HG02763 (cell line): ENCODE data around the gene DCLK1.

ENCODE experiments used
- ATAC-seq: cut with Tn5 transposase; IDR thresholded peaks from one replicate; pipeline ENCODE4 v1.9.1; 2021; ENCODE audit warnings: mild to moderate bottlenecking, moderate library complexity; ENCODE audit not compliant: unreplicated experiment

The DCLK1 gene

DNA sequence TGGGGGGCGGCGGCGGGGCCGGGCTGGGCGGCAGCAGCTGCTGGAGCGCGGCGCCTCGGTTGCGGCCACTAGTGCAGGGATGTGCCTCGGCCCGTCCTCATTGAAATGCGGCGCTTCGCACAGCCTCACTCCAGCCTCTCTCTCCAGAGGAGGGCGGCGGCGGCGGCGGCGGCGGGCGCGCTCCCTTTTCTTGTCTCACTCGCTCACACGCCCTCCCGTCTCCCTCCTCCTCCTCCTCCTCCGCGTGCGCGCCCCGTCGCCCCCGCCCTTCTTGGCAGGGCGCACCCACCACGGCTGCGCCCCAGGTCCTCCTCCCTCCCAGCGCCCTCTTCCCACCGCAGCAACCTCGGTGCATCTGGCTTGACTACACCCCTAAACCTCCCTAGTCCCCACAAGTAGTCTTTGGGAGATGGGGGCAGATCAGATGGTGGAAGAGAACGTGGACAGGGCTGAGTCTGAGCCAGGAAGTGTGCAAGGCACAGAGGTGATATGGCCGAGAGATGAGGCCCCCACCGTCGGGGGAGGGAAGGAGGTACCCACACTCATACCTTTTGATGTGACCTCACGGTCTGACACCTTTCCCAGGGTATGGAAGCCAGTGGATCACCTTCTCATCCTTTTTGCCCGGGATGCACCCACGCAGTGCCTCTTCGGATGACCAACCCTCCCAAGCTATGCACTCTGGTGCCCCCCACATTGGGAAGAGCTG is at the start of gene DCLK1:
TSS of gene DCLK1 (minus strand) at position 161 of the 709 bp plus-strand sequence.
- no peak for ATAC-seq

GRCh38 chr13:36175621-36176020 is 44.4 kb upstream of the DCLK1 start:
- ATAC-seq, result no peak

DNA sequence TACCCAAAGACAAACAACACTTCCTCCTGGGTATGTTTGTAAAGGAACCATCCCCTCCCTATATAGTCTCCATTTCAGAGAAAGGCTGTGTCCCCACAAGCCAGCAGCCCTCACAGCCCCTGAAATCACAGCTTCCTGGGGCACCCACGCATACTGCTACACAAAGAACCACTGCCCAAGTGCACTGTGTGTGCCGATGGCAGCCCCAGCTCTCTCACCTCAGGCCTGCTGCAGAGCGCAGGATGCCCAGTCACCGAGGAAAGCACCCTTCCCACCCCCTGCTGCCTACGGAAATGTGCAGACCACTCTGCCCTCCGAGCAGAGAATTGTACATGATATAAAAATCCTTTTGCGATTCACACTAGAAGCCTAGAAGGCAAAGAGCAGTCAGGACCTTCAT is 43.7 kb upstream of the DCLK1 start:
- no peak for ATAC-seq

GRCh38 chr13:36173571-36174322 is 42.6 kb upstream of the DCLK1 start:
- ATAC-seq, result no peak

DNA sequence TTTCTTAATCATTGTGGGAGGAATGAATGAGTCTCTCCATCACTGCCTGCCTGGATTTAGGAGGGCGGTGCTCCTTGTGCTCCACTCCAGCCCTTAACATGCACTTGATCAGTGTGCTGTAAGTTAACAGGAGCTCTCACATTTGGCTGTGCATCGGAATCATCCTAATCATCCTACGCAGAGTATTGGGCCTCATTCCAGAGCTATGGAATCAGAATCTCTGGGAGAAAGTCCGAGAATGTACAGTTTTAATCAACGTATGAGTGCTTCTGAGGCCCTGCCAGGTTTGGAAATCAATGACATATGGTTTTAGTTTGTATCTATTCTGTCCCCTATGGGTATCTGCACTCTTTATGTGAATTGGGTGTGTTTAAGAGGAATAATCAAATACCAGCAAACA is 34.9 kb upstream of the DCLK1 start:
- ATAC-seq, result no peak

DNA sequence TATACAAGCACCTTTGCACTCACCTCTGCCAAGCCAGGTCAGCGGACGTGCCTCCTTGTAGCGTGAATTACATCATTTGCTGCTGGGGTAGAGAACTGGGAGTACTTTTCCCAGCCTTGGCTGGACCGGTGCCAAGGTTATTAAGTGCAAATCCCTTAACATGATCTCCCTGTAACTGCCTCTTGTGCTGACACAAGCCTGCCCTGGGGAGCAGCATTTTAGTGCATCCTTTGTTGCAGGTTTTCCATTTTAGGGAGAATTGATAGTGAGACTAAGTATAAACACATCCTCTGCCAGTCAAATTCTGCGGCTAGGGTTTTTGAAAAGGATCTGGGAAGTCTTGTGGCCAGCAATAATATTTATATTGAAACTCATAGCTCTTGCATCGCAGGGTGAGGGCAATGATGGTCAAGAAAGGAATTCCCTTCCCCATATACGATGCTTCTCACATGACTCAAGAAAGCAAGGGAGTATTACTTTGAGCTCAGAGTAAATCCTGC is 32.7 kb upstream of the DCLK1 start:
- no peak for ATAC-seq

GRCh38 chr13:36163286-36163685 is 32.1 kb upstream of the DCLK1 start:
- ATAC-seq, result no peak

DNA sequence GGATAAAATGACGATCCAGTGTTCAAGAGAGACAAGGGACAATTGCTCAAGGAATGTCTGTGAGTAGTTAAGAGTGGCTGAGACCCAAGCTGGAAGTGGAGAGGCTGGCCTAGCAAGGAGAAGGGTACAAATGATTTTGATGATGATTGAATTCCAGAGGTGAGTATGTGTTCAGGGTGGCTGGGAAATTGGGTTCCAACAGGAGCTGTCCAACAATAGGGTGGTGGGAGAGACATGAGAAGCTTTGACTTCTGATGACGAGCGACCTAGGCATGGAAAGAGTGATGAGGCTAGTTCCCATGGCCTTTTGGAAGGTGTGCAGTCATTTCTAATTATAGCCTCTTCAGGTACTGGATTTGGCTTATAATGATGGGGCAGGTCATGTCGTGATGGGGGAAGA is 29.1 kb upstream of the DCLK1 start:
- ATAC-seq, result no peak

GRCh38 chr13:36158611-36159010 is 27.4 kb upstream of the DCLK1 start:
- no peak for ATAC-seq

DNA sequence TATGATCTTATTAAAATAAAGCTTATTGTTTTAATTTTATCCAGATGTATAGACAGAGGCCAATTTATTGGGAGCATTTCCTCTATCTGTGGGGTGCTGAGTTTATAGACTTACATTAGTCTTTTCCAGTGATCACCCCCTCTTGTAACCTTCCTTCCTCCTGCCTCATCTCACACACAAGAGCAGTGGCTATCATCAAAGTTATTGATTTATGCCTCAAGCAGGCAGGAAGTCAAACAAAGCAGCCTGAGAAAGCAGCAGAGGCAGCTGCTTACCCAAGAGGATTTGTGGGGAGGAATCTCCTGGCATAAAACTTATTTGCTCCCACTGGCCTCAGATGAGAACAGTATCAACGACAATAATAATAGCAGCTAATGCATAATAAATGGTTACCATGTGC is 26.3 kb upstream of the DCLK1 start:
- no peak for ATAC-seq

GRCh38 chr13:36154567-36155291 is 23.5 kb upstream of the DCLK1 start:
- no peak for ATAC-seq

GRCh38 chr13:36151591-36151990 is 20.4 kb upstream of the DCLK1 start:
- no peak for ATAC-seq

GRCh38 chr13:36148446-36148845 is 17.3 kb upstream of the DCLK1 start:
- no peak for ATAC-seq

GRCh38 chr13:36147330-36147729 is 16.1 kb upstream of the DCLK1 start:
- no peak for ATAC-seq

DNA sequence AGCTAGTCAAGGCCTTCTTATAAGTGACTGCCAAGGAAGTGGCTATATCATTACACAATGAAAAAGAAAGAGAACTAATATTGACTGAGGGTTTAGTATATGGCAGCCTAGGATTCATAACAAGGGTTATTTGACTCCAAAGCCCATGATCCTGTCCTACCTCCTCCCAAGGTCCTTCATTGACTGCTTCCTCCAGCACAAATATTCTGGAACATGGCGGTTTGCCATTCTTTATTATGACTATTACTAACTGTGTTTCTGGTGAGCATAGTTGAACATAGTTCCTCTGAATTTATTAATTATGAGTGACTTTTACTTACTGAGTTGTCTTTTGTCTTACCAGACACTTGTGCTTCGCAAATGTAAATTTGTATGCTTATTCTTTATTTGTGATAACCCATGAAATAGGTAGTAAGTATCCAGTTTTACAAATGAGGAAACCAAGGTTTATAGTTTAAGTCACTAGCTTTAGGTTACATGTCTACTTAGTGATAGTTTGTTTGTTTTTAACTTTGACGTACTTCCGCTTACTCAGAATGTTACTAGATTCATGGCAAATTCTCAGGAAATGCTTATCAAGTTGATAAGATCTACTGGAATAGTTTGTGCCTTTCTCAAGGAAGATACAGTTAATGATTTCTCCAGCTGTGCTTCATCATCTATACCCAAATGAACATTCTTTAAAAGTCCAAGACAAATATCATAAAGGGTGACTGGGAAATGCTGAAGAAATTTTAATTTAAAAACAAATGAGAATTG is 15.5 kb upstream of the DCLK1 start:
- no peak for ATAC-seq

DNA sequence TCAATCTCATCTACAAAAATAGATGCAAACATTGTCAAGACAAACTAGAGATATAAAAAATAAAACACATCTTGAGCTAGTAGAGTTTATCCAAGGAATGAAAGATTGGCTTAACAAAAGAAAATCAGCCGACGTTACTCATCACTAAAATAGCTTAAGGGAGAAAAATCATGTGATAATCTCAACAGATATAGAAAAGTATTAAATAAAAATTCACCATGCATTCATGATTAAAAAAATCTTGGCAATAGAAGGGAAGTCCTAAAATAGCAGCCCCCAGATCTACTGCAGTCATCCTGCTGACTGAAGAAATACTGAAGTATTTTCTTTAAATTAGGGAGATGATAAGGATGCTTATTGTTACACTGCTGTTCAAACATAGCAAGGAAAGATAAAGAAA is 12.6 kb upstream of the DCLK1 start:
- no peak for ATAC-seq

DNA sequence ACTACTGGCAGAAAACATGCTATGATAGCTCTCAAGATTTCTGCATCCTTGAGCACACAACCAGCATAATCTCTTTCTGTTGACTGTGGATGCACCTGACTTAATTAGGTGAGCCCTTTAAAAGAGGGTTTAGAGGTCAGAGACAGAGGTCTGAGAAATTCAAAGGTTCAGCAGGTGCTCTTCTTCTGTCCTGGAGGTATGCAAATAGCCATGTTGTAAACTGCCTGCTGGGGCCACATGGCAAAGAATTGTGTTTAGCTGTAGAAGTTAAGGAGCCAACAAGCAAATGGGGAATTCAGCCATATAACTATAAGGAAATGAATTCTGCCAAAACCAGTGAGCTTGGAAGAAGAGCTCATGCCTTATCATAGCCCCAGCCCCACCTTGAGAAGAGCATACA is 11.6 kb upstream of the DCLK1 start:
- no peak for ATAC-seq

DNA sequence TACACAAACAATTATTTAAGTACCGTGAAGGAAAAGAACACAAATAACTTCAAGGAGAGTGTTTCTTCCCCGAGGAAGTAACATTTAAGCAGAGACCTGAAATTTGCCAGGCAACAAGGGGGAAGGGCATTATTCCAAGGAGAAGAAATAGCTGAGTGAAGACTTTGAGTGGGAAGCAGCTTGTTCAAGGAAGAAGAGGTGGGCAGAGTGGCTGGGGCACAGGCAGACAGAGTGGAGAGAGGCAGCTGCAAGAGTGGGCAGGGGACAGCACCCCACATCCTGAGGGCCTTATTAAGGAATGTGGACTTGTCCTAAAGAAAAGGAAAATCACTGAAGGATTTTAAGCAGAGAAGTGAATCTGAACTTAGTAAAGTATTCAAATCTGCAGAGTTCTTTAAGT is 4.7 kb upstream of the DCLK1 start:
- ATAC-seq, result no peak

DNA sequence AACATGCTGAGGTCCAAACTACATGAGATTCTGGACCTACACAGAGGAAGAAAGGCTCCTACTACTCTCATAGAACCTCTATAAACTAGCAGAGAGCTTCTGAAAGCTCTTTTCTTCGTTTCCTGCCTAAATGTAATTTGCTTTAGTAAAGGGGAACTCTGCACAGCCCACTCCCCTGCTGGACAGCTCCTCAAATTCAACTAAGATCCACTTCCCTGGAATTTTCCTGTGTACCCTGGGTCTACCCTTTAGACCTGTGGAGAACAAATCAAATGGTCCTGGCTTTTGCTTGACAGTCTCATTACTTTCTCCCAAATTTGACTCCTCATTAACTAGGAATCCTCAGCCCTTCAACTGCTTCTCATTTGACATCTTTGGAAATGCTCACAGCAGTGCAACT is 3.5 kb upstream of the DCLK1 start:
- ATAC-seq, result no peak

DNA sequence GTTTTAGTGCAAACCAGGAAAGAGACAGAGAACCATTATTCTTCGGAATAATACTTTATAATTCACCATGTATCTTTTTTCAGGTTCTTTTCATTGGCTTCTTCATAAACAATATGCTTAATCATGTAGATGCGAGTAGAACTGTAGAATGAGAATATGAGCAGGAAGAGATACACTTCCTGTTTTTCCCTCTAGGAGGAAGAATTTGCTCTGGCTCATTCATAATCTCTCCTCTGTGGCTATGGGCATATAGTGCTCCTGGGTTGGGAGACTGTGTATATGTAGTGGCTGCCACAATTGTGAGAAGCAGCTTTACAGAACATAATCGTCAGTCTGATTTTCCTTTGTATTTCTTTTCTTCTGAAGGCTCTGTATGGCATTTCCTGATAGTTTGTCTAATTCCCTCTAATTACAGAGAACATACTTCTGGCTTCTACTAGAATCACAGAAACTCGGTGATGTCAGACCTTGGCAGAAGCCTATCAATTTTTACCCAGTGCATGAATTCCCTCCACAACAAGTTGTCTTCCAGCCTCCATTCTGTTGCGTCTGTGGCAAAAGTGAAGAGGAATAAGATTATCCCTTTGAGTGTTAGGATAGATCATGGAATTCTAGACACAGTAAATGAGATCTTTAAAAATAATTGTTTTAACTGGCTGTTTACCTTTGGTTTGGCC is 2.9 kb upstream of the DCLK1 start:
- no peak for ATAC-seq
